ENCODE results near the gene MSH5.
"Not testable (repeated sequence)": the region's sequence is repeated elsewhere in the genome, so short reads cannot be mapped to it uniquely, and the experiment has no call there.

MSH5 gene

GRCh38 chr6:31778999-31779885 is 39.4 kb downstream of the MSH5 start:
- no peak for DNase-seq (ENCODE audit: low read depth)

DNA sequence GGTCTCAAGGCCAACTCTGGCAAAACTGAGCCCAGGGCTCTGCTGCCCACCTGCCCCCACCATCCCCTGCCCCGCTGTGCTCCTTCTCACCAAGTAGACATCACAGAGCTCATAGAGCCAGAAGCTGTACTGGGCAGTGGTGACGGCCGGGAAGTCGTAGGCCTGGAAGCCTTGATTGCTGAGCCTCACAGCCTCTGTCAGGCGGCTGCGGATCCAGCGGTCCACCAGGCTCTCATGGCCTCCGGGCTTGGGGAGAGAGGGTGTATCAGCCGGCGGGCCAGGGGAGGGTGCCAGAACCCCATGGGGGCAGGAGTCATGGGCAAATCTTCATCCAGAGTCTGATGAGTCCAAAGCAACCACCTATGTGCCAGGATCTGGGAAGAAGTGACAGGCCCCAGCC is 40.1 kb downstream of the MSH5 start:
- DNase-seq (ENCODE audit: low read depth), result no peak

GRCh38 chr6:31780507-31781243 is 40.9 kb downstream of the MSH5 start:
- no peak for DNase-seq (ENCODE audit: low read depth)

DNA sequence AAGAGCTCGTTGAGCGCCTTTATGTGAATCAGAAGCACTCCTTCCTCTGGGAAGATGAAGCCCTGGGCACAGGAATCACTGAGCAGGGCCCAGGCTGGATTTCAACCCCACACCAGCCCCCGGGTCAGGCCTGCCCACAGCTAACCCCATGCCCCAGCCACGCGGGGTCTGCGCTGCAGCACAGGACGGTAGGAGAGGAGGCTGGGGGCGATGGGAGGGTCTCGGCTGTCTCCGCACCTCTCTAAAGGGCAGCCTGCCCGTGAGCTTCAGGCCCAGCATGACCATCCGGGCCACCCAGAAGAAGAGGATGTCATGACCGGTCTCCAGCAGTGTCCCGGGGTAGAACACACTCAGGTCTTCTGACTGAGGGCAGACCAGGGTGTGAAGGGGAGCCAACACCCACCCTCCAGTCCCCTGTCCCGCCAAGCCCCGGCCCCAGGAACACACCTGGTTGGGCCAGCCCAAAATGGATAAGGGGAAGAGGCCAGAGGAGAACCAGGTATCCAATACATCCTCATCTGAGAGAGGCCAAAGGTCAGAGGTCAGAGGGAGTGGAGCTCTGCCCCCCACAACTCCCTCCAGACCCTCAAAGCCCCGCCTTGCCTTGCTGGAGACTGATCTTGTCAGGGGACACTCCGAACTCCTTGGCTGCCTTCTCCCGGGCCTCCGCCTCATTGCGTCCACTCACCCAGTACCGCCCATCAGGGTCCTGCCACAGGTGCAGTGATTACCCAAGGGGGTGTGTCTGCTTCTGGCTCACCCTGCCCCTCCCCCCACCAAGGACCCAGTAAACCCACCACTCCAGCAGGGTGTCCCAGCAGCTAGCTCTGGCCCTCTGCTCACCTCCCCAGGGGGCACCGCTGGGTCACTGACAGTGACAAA is 41.7 kb downstream of the MSH5 start:
- DNase-seq (ENCODE audit: low read depth), result no peak

DNA sequence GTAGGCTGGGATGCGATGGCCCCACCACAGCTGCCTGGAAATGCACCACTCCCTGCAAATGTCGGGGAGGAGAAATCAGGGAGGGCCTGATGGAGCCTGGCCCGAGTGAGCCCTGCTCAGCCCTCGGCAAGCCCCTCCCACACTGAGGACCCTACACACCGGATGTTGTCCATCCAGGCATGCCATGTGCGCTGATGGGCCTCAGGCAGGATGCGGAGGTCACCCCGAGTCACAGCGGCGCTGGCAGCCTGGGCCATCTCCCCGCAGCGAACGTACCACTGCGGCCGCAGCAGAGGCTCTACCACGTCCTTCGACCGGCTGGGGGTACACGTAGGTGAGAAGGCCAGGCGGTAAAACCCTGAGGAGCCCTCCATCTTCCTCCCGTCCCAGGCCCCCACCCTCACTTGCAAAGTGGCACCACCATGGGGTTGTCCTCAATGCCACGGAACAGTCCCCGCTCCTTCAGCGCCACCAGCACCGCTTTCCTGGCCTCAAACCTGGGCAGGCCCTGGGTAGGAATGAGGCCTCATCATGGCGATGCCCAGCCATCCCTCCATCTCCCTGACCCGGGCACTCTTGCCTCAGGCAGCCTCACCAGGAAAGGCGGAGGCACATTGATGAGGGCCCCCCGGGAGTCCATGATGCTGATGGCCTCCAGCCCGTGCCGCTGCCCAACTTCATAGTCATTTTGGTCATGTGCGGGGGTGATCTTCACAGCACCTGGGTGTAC is 42.5 kb downstream of the MSH5 start:
- DNase-seq (ENCODE audit: low read depth), result no peak

GRCh38 chr6:31784098-31784925 is 44.5 kb downstream of the MSH5 start:
- DNase-seq (ENCODE audit: low read depth), result no peak

GRCh38 chr6:31785475-31785874 is 45.7 kb downstream of the MSH5 start:
- DNase-seq (ENCODE audit: low read depth), result no peak

- DNase-seq (ENCODE audit: low read depth), result no peak
Measured at GRCh38 chr6:31791324-31792089, 51.7 kb downstream of the MSH5 start.

- DNase-seq (ENCODE audit: low read depth), result no peak
Measured at GRCh38 chr6:31792090-31792374, 52.2 kb downstream of the MSH5 start.

GRCh38 chr6:31792761-31793171 is 53.0 kb downstream of the MSH5 start:
- peak; percentile 33 for DNase-seq (ENCODE audit: low read depth)

GRCh38 chr6:31793927-31794245 is 54.1 kb downstream of the MSH5 start:
- DNase-seq (ENCODE audit: low read depth), result not testable (repeated sequence)

DNA sequence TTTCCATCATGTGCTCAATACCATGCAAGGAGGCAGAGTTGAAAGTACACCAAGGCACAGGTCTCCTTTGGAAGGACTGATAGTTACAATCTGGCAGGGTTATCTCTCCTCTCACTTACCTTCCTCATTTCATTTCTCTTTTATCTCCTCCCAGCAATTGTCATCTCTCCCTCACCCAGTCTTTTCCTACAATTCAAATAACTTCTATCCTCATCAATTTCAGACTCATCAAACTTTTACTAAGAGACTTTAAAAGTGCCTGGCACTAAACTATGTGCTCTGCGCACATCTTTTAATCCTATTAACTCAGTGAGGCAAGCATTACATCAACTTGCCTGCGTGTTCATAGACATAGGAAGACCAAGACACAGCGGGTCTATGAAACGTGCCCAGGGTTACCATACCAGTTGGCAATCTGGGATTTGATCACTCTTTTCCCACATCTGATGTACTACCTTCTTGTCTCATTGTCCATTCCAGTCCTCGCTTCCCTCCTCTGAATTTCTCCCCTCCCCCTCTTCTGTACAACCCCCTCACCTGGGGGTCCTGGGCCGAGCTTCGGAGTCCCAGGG is 54.6 kb downstream of the MSH5 start:
- peak; percentile 52 for DNase-seq (ENCODE audit: low read depth)

DNA sequence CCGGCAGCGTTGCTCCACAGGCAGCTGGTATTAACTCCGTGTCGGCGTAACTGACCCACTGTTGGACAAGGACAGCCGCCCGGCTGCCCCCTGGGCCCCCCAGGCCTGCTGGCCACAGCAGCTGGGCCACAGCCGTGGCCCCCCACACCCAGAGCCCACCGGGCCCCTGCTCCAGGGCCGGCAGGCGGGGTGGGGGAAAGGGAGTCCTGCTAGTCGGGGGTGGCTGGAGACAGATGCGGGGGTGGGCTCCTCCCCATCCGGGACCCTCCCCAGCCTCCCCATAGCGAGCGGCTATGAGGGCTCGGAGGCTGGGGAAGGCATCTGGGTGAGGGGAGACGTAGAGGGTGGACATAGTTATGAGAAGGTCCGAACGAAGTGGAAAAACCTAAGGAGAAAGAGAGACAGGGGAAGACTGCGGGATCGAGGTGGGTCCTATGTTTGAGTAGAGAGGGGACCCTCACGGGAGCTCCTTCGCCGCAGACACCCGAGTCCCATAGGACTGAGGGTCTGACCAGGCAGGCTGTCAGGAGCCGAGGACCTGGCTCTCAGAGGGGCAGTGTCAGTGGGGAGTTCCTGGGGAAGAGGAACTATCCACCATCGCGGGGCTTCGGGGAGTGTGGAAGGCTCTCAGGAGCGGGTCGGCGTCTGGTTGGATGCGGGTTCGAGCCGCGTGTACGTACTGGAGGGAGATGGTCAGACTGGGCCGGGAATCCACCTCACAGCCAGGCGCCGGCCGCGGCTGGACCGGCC is 55.2 kb downstream of the MSH5 start:
- DNase-seq (ENCODE audit: low read depth), result no peak

- DNase-seq (ENCODE audit: low read depth), result peak; percentile 87
Measured at GRCh38 chr6:31795616-31796298, 56.0 kb downstream of the MSH5 start, which contains the start of gene VARS1. VARS1 (minus strand) TSS chr6:31795752; CDS start chr6:31795217, 535 bp downstream.

DNA sequence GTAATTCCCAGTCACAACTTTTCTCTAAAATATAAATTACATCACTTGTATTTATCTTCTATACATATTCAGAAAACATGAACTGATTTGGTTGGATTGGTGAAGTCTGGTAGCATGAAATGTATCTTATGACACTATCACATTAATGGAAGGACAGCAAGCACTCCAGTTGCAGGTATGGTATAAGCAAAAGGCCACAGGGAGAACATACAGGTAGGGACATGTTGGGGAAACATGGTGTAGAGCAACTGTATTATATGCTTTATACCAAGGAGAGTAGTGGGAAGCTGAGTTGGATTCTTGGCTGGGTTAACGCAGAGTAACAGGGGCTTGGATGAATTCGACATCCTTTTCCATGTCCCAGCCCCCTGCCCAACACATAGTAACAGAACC is 57.2 kb downstream of the MSH5 start:
- no peak for DNase-seq (ENCODE audit: low read depth)

DNA sequence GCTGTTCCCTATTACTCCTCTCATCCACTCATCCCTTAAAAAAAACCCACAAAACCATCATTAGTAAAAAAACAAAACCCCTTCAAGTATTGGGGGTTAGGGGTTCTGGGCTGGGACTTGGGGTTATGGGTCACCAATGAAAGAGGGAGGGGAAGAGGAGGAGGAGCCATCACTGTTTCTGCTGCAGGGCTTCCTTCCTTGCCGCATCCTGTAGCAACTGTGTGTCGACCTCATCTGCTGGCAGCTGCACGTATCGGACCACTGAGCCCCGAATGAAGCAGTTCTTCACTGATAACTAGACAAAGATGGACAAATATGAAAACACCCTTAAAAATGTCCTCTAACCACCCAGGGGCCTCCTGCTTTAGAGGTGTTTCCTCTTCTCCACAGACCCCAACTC is 57.8 kb downstream of the MSH5 start:
- no peak for DNase-seq (ENCODE audit: low read depth)

GRCh38 chr6:31799781-31800180 is 60.0 kb downstream of the MSH5 start:
- DNase-seq (ENCODE audit: low read depth), result no peak

All from amniotic epithelial cell (primary cell).